PC-3 (cell line): ENCODE measurements around the gene ARID3C.

Source experiments
- CTCF ChIP-seq: fragments of 300-600 bp; sonication (generic); conservative IDR thresholded peaks from 2 replicates; pipeline ENCODE4 v1.5.1; 2017; ENCODE audit warnings: antibody characterized with exemption, low read depth, mild to moderate bottlenecking, low read length
- EZH2 ChIP-seq: fragments of 300-600 bp; sonication (generic); IDR thresholded peaks from one replicate; pipeline ENCODE4 v1.6.1; 2017; ENCODE audit warnings: antibody characterized with exemption, mild to moderate bottlenecking, low read length; ENCODE audit not compliant: unreplicated experiment
- EZH2phosphoT487 ChIP-seq: fragments of 300-600 bp; sonication (generic); IDR thresholded peaks from 2 replicates; pipeline ENCODE4 v1.6.1; 2018; ENCODE audit warnings: mild to moderate bottlenecking, antibody characterized with exemption, low read length, borderline replicate concordance

DNA sequence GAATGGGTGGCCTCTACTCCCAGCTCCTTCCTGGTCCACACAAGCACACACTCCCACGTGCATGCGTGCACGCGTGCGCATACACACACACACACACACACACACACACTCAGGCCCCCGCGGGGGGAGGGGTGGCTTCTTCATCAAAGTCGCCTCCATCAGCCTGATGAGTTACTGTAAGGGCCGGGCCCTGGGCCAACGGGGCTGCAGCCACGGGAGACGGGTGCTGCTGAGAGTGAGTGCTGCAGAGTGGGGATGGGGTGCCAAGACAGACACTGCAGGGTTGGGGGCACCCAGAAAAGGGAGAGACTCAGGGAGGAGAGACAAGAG, 57.4 kb downstream of the ARID3C start:
- TF ChIP-seq CTCF = no peak
- no peak for TF ChIP-seq EZH2
- no peak for TF ChIP-seq EZH2phosphoT487
